ENCODE results near the gene AK1.

GRCh38 chr9:127844821-127845359, 32.6 kb downstream of the AK1 start:
- no peak for TF ChIP-seq RAD21 (IDR thresholded peaks at IDR 0.05; ENCODE audit: insufficient read depth, low read depth, low read length)
- TF ChIP-seq CTCF (IDR thresholded peaks at IDR 0.05 in 2 of 3, conservative IDR thresholded peaks at IDR 0.05 in 1 of 3; ENCODE audit: control insufficient read depth in 2 of 3, extremely low read depth in 1 of 3, insufficient read depth in 1 of 3, low read depth in 3 of 3, low read length in 3 of 3) = no peak

All from GM12878 (cell line).